Mesenchymal stem cell (in vitro differentiated cells and primary cell): ENCODE results near the gene TTPAL. TPM values are rescaled to one million over a fixed set of nuclear protein-coding genes. Genes with fewer than 3 reads are reported as not detected.

Source experiments
- DNase-seq: peaks from one replicate; pipeline ENCODE4 v3.0.0-alpha.2; 2013
- H2AFZ ChIP-seq: one replicate; pipeline ENCODE4 v1.6.1; 2013; ENCODE audit warnings: low read depth, mild to moderate bottlenecking, control low read depth, inconsistent platforms, low read length, moderate library complexity
- H2AK5ac ChIP-seq: 2 replicates; pipeline ENCODE4 v1.6.1; 2013; ENCODE audit warnings: low read length, moderate library complexity, mild to moderate bottlenecking, inconsistent platforms; ENCODE audit not compliant: severe bottlenecking
- H2BK120ac ChIP-seq: one replicate; pipeline ENCODE4 v1.6.1; 2013; ENCODE audit warnings: low read depth, mild to moderate bottlenecking, inconsistent platforms, low read length, moderate library complexity
- H2BK12ac ChIP-seq, 2 experiments: one replicate each; pipeline ENCODE4 v1.6.1; 2013; ENCODE audit warnings: inconsistent platforms in 2 of 2, low read length in 2 of 2, mild to moderate bottlenecking in 2 of 2, moderate library complexity in 2 of 2, control low read depth in 1 of 2
- H2BK15ac ChIP-seq: one replicate; pipeline ENCODE4 v1.6.1; 2013; ENCODE audit warnings: mild to moderate bottlenecking, low read depth, inconsistent platforms; ENCODE audit not compliant: poor library complexity, severe bottlenecking
- H2BK5ac ChIP-seq: 2 replicates; pipeline ENCODE4 v1.6.1; 2013; ENCODE audit warnings: low read depth, mild to moderate bottlenecking, low read length, control low read depth, inconsistent platforms; ENCODE audit not compliant: poor library complexity, severe bottlenecking
- H3K14ac ChIP-seq, 2 experiments: one replicate each; pipeline ENCODE4 v1.6.1; 2013; ENCODE audit warnings: inconsistent platforms in 2 of 2, low read length in 2 of 2, control low read depth in 1 of 2, mild to moderate bottlenecking in 1 of 2, moderate library complexity in 1 of 2
- H3K18ac ChIP-seq, 2 experiments: one replicate each; pipeline ENCODE4 v1.6.1; 2013; ENCODE audit warnings: inconsistent platforms in 2 of 2, low read length in 2 of 2, control low read depth in 1 of 2, low read depth in 1 of 2, mild to moderate bottlenecking in 1 of 2
- H3K23ac ChIP-seq, 2 experiments: one replicate each; pipeline ENCODE4 v1.6.1; 2013; ENCODE audit warnings: inconsistent platforms in 2 of 2, low read length in 2 of 2, mild to moderate bottlenecking in 2 of 2, moderate library complexity in 2 of 2, control low read depth in 1 of 2
- H3K27ac ChIP-seq: 2 replicates; pipeline ENCODE4 v1.5.1; 2013; ENCODE audit warnings: mild to moderate bottlenecking, moderate library complexity, low read length, control low read depth, inconsistent platforms; ENCODE audit not compliant: poor library complexity, severe bottlenecking
- H3K27me3 ChIP-seq, 2 experiments: 2 replicates each; pipeline versions ENCODE4 v1.6.1 to v1.7.0; 2013; ENCODE audit warnings: low read length in 2 of 2, mild to moderate bottlenecking in 2 of 2, moderate library complexity in 2 of 2, control low read depth in 1 of 2, inconsistent platforms in 1 of 2; ENCODE audit not compliant: control insufficient read depth in 1 of 2, insufficient read depth in 1 of 2
- H3K36me3 ChIP-seq, 2 experiments: 2 replicates each; pipeline versions ENCODE4 v1.6.1 to v1.7.0; 2013; ENCODE audit warnings: low read length in 2 of 2, control low read depth in 1 of 2, inconsistent platforms in 1 of 2, low read depth in 1 of 2, mild to moderate bottlenecking in 1 of 2; ENCODE audit not compliant: insufficient read depth in 2 of 2, control insufficient read depth in 1 of 2
- H3K4ac ChIP-seq, 2 experiments: one replicate each; pipeline ENCODE4 v1.6.1; 2013; ENCODE audit warnings: inconsistent platforms in 2 of 2, low read length in 2 of 2, mild to moderate bottlenecking in 2 of 2, moderate library complexity in 2 of 2, control low read depth in 1 of 2, low read depth in 1 of 2
- H3K4me1 ChIP-seq: 2 replicates; pipeline ENCODE4 v1.6.1; 2013; ENCODE audit warnings: low read depth, low read length, control low read depth; ENCODE audit not compliant: control insufficient read depth, insufficient read depth
- H3K4me2 ChIP-seq: 2 replicates; pipeline ENCODE4 v1.6.1; 2013; ENCODE audit warnings: low read length, mild to moderate bottlenecking, inconsistent platforms; ENCODE audit not compliant: poor library complexity, severe bottlenecking
- H3K4me3 ChIP-seq, 2 experiments: 2 replicates each; pipeline versions ENCODE4 v1.5.1 to v1.7.0; 2013; ENCODE audit warnings: low read length in 2 of 2, mild to moderate bottlenecking in 2 of 2, control low read depth in 1 of 2, low read depth in 1 of 2; ENCODE audit not compliant: insufficient read depth in 1 of 2
- H3K79me1 ChIP-seq: replicated peaks from 2 replicates; pipeline ENCODE4 v1.6.1; 2013; ENCODE audit warnings: mild to moderate bottlenecking, control low read depth, low read length, inconsistent platforms; ENCODE audit not compliant: poor library complexity, severe bottlenecking
- H3K9ac ChIP-seq: 2 replicates; pipeline ENCODE4 v1.7.0; 2013; ENCODE audit warnings: mild to moderate bottlenecking, low read length, moderate library complexity
- H3K9me3 ChIP-seq: 2 replicates; pipeline ENCODE4 v1.7.0; 2013; ENCODE audit warnings: mild to moderate bottlenecking, low read length; ENCODE audit not compliant: control insufficient read depth
- H4K8ac ChIP-seq: one replicate; pipeline ENCODE4 v1.6.1; 2013; ENCODE audit warnings: inconsistent platforms, mild to moderate bottlenecking, low read length, moderate library complexity
- H4K91ac ChIP-seq: one replicate; pipeline ENCODE4 v1.6.1; 2013; ENCODE audit warnings: mild to moderate bottlenecking, low read length, inconsistent platforms
- WGBS: methylation state at CpG from one replicate; pipeline ENCODE4 v1.1.7; 2013; ENCODE audit warnings: mixed read lengths; 5-methylcytosine and 5-hydroxymethylcytosine counted together
- polyA plus RNA-seq, 2 experiments: library from polyadenylated mRNA; stranded (reverse); fragments of 200-250 nt; gene quantifications; one replicate each; pipeline ENCODE4 v1.2.3, GENCODE V29; 2013

The TTPAL gene, protein sequence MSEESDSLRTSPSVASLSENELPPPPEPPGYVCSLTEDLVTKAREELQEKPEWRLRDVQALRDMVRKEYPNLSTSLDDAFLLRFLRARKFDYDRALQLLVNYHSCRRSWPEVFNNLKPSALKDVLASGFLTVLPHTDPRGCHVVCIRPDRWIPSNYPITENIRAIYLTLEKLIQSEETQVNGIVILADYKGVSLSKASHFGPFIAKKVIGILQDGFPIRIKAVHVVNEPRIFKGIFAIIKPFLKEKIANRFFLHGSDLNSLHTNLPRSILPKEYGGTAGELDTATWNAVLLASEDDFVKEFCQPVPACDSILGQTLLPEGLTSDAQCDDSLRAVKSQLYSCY
- polyA plus RNA-seq (2013, experiment 1 of 2): 9.3 TPM
- polyA plus RNA-seq (2013, experiment 2 of 2): 10.5 TPM

GRCh38 chr20:44475694-44476560 lies at the start of gene TTPAL:
Gene TTPAL (plus strand): TSS chr20:44475874. CDS start chr20:44480000, 4,126 bp downstream.
- peaks cover 11 to 12% of the 10 kb centered on the region in 2 experiments for H3K36me3 ChIP-seq
- 4% methylated on average over 55 of the region's 55 CpGs for WGBS
- no peaks in the 10 kb centered on the region for H3K27me3 ChIP-seq
- H2AFZ ChIP-seq: peak within 1 kb of the TSS; percentile 87
- H3K4me2 ChIP-seq: peak within 1 kb of the TSS; percentile 96
- no peak within 1 kb of the TSS for H3K27ac ChIP-seq
- H4K91ac ChIP-seq: peak within 1 kb of the TSS; percentile 89
- peak within 1 kb of the TSS; percentile 23 for H2AK5ac ChIP-seq
- peaks cover 24% of the 10 kb centered on the region for H3K79me1 ChIP-seq
- peak within 1 kb of the TSS; percentile 76 for H2BK120ac ChIP-seq
- peak within 1 kb of the TSS in 1 of 2 experiments; percentile 66 for H3K23ac ChIP-seq
- H3K9ac ChIP-seq: peak within 1 kb of the TSS; percentile 95
- H2BK15ac ChIP-seq: peak within 1 kb of the TSS; percentile 6
- peak within 1 kb of the TSS; percentile 88 for H4K8ac ChIP-seq
- H3K18ac ChIP-seq: peak within 1 kb of the TSS; percentile 92 to 97
- peak within 1 kb of the TSS in 1 of 2 experiments; percentile 50 for H2BK12ac ChIP-seq
- peak within 1 kb of the TSS in 1 of 2 experiments; percentile 84 for H3K14ac ChIP-seq
- peak; percentile 83 for DNase-seq
- no peaks in the 10 kb centered on the region for H3K9me3 ChIP-seq
- H3K4me1 ChIP-seq: peaks cover 4% of the 10 kb centered on the region
- H3K4me3 ChIP-seq: peak within 1 kb of the TSS; percentile 93
- peak within 1 kb of the TSS; percentile 20 to 82 for H3K4ac ChIP-seq
- peak within 1 kb of the TSS; percentile 87 for H2BK5ac ChIP-seq

GRCh38 chr20:44425923-44426322 lies 49.8 kb upstream of the TTPAL start:
- no peaks in the 10 kb centered on the region for H3K79me1 ChIP-seq
- H3K9me3 ChIP-seq: no peaks in the 10 kb centered on the region
- no peak overlapping the region for H4K8ac ChIP-seq
- H3K9ac ChIP-seq: no peak overlapping the region
- H2BK5ac ChIP-seq: no peak overlapping the region
- H2BK12ac ChIP-seq: no peak overlapping the region
- H2AFZ ChIP-seq: no peak overlapping the region
- H3K36me3 ChIP-seq: no peaks in the 10 kb centered on the region
- no peak overlapping the region for H3K23ac ChIP-seq
- H3K18ac ChIP-seq: no peak overlapping the region
- no peak overlapping the region for H4K91ac ChIP-seq
- H2AK5ac ChIP-seq: no peak overlapping the region
- no peak overlapping the region for H3K14ac ChIP-seq
- H3K27me3 ChIP-seq: peaks cover 0 to 71% of the 10 kb centered on the region in 2 experiments
- no peak overlapping the region for H3K4ac ChIP-seq
- H2BK120ac ChIP-seq: no peak overlapping the region
- H2BK15ac ChIP-seq: no peak overlapping the region
- no peak for DNase-seq
- no peaks in the 10 kb centered on the region for H3K4me1 ChIP-seq
- H3K4me2 ChIP-seq: no peak overlapping the region
- 81% methylated on average over 2 of the region's 2 CpGs for WGBS
- H3K4me3 ChIP-seq: no peak overlapping the region
- no peak overlapping the region for H3K27ac ChIP-seq

GRCh38 chr20:44426879-44427790 lies 48.5 kb upstream of the TTPAL start:
- H2BK5ac ChIP-seq: no peak overlapping the region
- H2BK120ac ChIP-seq: no peak overlapping the region
- no peak overlapping the region for H4K8ac ChIP-seq
- no peak overlapping the region for H3K14ac ChIP-seq
- no peak for DNase-seq
- H2AFZ ChIP-seq: no peak overlapping the region
- no peak overlapping the region for H3K18ac ChIP-seq
- H3K4me1 ChIP-seq: no peaks in the 10 kb centered on the region
- no peaks in the 10 kb centered on the region for H3K79me1 ChIP-seq
- H2AK5ac ChIP-seq: no peak overlapping the region
- H3K4me3 ChIP-seq: no peak overlapping the region
- H3K27me3 ChIP-seq: peaks cover 9 to 79% of the 10 kb centered on the region in 2 experiments
- H3K9ac ChIP-seq: no peak overlapping the region
- no peak overlapping the region for H3K4me2 ChIP-seq
- H4K91ac ChIP-seq: no peak overlapping the region
- H3K36me3 ChIP-seq: no peaks in the 10 kb centered on the region
- H2BK15ac ChIP-seq: no peak overlapping the region
- H3K23ac ChIP-seq: no peak overlapping the region
- H2BK12ac ChIP-seq: no peak overlapping the region
- no peak overlapping the region for H3K27ac ChIP-seq
- no peak overlapping the region for H3K4ac ChIP-seq
- 84% methylated on average over 8 of the region's 10 CpGs for WGBS
- no peaks in the 10 kb centered on the region for H3K9me3 ChIP-seq
